NCI-H128 (cell line): ENCODE results near the gene TAS1R3.

Experiments
- DNase-seq: peaks from one replicate; lab custom pipeline; 2025; ENCODE audit not compliant: unreplicated experiment; lab: John Stamatoyannopoulos, UW

TAS1R3 gene

DNA sequence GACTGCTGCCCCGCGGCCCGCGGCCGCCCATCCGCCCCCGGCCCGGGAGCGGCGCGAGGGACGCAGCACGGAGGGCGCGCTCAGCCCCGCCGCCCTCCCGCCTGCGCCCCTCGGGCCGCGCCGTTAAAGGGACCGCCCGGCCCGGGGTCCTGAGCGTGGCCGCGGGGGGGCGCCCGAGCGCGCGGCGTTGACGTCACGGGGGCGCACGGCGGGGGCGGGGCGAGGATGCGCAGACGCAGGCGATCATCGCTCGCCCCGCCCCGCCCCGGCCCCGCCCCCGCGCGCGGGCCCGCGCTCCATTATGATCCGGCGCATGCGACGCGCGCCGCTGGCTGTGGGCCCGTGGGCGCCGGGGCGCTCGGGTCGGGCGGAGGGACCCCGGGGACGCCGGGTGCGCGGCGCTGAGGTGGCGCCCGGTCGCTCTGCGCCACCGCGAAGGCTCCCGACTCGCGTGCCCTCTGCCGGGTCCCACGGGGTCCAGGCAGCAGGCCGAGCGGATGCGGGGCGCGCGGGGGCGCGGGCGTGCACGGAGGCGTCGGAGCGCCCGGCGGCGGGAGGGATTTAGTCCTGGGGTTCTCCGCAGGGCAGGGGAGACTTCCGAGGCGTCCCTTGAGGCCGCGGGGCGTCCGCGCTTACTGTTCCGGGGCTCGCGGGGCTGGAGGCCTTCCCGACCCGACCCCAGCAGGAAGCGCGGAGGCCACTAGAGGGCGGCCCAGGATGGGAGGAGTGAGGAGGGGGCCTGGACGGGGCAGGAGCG is 18.4 kb downstream of the TAS1R3 start, which contains the start of gene DVL1:
Gene DVL1, minus strand, starts transcription at position 163 of the 757 bp plus-strand sequence. CDS start 353 bp downstream, outside the sequence.
- DNase-seq: peak; percentile 45

DNA sequence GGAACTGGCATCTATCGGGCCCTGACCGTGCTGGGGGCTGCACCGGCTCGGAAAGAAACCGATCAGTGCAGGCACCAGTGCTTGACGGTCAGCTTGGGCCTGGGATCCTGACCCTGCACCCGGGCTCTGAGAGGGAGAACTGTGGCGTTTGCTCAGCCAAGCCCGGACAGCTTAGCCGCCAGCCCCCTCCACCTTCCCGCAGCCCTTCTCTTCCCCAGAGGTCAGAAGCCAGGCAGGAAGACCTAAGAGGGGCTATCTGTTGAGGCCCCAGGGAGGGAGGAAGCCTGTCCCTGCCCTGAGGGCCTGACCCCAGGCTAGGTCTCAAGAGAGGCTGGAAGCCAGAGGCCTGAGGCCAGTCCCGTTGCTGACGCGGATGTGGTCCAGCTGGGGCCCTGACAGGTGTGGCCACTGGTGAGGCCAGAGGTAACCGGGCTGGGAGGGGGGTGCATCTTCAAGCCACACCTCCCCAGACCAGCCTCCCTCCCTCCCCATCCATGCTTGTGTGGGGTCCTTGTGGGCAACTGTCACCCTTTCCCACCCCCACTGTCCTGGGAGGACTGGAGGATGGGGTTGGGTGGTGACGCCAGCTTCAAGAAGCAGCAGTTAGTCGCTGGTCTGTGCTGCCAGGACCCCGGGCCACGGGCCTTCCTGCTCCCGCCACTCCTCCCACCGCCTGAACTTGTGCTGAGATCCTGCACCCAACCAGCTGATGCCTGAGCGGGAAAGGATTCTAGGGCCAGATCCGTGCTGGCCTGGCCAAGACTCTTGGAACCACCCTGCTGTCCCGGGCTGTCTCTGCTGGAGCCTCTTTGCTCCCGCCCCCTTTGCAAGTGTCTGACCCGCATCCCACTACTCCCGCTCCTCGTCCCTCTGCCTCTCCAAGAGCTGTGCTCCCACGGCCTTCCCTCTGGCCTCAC is 20.7 kb downstream of the TAS1R3 start:
- no peak for DNase-seq

DNA sequence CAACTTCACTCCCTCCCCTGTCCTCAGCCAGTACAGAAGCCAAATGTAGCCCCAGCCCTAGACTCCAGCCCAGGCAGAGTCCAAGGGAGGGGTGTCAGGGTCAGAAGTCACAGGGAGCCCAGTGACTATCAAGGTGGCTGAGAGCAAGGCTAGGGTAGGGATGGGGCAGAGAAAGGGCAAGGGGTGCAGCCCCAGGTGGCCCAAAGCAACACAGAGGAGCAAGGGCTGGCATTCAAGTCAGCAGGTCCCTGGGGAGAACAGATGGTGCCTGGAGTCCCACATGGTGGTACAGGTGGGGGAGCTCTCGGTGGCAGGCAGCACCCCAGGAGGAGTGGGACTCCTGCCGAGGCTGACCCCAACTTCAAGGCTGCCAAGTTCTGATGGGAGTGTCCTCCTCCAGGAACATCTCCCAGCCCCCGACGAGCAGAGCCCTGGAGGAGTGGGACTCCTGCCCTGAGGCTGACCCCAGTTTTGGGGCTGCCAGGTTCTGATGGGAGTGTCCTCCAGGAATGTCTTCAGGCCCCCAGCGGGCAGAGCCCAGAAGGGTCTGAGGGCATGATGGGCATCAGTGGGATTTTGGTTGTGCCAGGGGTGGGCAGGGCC is 21.8 kb downstream of the TAS1R3 start:
- DNase-seq: no peak

DNA sequence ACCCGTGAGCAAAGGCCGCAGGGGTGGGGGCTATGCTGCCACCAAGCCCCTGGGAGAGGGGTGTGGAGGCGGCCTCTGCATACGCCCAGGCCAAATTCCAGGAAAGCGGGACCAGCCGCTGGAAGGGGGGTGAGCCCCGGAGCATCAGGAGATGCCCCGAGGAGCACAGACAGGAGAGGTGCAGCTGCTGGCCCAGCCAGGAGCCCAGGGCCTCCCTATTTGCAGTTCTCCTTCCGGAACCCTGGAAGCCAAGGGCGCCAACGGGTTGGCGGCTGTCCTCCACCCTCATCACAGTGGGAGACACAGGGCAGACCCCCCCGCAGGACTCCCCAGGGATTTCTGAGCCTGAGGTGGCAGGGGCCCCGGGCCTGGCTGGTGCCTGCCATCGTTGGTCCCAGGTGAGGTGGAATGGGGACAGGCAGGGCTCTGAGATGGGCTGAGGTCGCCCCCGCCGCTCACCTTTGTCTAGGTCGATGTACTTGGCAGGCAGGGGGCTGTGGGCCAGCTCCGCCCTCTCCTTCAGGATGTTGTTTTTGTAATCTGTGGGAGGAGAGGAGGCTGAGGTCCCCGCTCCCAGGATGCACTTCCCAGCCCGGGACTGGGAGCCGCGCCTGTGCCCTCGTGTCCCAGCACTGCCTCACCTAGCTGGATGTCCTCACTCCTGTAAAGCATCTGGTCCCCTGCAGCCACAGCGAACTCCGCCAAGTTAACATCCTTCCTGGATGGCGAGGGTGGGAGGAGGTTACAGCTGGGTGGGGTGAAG is 22.5 kb downstream of the TAS1R3 start:
- no peak for DNase-seq

DNA sequence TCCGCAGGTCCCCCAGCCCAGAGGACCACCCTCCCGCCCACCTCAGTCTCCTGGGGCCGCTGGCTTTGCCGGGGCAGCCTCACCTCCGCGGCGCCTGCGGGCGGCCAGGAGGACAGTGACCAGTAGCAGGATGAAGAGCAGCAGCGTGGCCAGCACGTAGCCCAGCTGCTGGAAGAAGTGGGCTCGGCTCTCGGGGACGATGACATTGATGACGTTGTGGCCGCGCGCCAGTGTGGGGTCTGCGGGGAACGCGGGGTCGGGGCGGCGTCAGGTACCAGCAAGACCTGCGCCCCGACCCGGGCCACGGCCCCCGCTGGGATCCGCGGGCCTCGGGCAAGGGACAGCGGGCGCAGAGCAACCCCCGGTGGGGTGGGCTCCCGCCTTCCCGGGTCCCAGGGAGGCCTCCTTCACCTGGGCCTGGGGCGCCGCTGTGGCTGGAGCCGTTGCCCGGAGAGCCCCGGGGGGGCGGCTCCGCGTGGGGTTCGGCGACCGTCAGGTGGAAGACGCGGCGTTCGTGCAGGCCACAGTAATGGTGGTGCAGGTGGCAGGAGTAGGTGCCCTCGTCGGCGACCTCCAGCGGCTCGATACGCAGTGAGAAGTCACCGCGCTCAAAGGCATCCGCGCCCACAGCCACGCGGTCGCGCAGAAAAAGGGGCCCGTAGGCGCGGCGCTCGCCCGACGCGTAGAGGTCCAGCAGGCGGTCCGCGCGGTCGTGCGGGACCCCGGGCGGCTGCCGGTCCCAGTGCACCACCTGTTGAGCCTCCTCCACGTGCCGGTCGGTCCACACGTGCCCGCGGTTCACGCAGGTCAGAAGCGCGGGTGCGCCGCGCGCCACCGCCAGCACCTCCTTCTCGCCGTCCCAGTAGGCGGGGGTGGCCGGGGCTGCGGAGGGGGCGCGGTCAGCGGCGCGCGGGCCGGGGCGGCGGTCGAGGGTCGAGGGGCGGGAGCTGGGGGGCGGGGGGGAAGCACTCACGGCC is 23.5 kb downstream of the TAS1R3 start:
- DNase-seq: no peak

DNA sequence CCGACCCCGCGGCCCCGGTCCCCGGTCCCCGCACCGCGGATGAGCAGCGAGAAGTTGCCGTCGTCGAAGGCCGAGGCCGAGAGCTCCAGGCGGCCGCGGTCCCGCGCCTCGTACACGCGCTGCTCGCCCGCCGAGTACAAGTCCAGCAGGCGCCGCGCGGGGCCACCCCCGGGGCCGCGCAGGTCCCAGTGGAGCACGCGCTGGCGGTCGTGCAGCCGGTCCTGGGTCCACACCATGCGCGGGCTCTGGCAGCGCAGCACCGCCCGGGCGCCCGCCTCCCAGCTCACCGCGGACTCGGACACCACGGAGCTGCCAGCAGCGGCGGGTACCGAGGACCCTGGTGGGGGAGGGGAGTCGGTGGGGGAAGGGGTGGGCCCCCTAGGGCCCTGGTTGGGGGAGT is 24.3 kb downstream of the TAS1R3 start:
- DNase-seq: no peak

DNA sequence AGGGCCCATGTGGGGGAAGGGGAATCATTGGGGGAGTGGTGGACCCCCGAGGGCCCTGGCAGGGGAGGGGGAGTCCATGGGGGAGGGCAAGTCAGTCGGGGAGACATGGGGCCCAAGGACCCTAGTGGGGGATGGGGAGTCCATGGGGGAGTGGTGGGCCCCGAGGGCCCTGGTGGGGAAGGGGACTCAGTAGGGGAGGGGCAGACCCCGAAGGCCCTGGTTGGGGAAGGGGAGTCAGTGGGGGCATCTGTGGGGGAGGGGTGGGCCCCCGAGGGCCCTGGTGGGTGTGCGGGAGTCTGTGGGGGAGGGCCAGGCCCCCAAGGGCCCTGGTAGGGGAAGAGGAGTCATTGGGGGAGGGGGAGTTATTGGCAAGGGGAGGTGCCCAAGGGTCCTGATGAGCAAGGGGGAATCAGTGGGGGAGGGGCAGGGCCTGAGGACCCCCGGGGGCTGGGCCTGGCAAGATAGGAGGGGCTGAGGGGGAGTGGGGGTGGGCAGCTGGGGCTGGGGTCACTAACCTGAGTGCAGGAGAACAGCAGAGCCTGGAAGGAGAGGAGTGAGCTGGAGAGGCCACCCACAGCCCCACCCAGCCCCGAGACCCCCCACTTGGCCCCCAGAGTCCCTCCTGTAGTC is 25.2 kb downstream of the TAS1R3 start:
- no peak for DNase-seq

DNA sequence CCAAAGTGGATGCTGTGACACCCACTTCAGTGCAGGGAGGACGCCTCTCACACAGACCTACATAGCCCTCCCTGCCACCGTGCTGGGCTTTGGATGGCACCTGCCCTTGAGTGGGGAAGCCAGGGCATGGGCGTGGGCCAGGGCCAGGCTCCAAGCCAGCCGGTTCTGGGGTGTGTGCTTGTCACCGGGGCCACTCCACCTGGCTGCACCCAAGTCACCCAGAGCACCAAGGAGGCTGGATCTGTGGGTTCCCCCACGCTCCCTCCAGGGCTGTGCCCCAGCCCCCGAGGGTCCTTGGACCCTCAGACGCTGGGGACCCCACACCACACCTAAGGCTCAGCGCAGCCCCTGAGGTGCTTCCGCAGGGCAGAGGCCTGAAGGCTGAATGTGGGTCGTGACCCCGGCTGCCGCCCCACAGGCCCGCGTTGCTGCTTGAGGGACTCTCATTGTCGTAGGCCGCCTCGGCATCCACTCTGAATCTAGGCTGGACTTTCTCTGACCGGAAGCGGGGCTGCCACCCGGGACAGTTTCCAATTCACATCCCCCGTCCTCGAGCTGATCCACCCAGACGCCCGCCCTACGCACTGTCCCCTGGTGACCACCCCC is 25.8 kb downstream of the TAS1R3 start:
- DNase-seq: no peak

DNA sequence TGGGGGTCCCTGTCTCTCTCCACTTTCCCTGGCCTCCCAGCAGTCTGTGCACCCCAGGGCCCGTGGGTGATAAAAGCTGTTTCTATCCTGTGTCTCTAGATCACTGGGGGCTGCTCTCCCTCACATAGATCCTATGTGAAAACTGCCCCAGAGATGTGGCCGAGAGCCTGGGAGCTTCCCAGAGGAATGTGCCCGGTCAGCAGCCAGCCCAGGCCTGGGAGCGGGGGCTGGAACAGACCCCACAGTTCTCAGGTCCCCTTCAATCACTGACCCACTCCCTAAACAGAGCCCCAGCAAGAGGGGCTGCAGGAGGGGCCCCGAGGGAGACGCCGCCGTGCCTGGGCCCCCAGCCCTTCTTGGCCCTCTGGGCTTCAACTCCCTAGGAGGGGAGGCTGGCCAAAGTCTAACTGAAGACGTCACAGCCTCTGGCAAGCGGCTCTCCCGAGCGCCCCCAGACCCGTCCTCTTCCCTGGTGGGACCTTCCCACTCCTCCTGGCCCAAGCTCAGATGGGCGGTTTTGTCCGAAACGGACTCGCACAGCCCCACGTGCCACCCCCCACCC is 26.9 kb downstream of the TAS1R3 start:
- no peak for DNase-seq

DNA sequence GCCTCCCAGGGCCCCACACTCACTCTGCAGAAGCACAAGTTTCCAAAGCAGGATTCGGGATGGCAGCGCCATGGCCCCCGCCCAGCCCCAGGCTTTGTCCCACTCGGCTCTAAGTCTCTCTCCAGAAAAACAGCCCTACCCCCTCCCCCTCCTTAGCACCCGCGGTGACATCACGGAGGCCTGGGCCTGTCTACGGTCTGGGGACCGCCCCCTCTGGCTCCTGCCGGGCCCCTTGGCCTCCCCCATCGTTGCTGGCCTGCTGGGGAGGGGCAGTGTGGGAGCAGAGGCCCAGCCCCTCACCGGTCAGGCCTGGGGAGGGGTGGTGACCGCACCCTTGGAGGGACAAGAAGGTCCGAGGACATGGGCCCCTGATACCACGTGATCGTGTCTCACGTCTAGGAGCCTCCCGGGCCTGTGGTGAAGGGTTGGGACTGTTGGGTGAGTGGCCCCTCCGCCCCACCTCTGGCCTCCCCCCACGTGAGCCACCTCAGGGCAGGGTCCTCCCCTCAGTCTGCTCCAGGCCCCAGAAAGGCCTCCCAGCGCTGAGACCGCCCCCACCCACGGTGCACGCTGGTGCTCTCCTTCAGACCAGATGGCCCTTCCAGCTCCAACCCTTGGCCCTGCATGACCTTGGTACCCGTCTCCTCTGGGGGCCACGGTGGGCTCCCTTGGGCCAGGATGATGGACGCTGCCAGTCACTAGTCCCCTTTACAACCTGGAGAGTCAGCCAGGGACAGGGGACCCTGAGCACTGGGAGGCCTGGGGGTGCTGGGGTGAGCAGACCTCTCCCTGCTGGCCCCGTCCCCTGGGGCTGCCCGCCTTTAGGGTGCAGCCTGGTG is 27.6 kb downstream of the TAS1R3 start, which contains the start of gene MXRA8:
Gene MXRA8, minus strand, starts transcription at position 123 of the 839 bp plus-strand sequence. Its CDS starts 51 bp downstream, at position 72.
- no peak for DNase-seq

DNA sequence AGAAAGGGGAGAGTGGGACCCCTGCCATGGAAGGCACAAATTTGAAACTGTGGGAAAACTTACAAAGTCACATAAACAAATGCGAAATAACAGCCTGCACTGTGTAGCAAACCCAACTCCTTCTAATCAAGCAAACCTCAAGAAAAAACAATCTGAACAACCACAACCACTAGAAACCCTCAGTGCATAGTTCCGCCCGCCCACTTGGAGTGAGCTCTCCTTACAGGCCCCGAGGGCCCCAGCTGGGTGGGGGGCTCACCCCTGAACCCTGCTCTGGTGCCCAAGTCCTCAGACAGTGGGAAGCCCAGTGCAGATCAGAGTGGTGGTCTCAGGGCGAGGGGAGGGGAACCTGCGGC is 28.2 kb downstream of the TAS1R3 start:
- DNase-seq: no peak

DNA sequence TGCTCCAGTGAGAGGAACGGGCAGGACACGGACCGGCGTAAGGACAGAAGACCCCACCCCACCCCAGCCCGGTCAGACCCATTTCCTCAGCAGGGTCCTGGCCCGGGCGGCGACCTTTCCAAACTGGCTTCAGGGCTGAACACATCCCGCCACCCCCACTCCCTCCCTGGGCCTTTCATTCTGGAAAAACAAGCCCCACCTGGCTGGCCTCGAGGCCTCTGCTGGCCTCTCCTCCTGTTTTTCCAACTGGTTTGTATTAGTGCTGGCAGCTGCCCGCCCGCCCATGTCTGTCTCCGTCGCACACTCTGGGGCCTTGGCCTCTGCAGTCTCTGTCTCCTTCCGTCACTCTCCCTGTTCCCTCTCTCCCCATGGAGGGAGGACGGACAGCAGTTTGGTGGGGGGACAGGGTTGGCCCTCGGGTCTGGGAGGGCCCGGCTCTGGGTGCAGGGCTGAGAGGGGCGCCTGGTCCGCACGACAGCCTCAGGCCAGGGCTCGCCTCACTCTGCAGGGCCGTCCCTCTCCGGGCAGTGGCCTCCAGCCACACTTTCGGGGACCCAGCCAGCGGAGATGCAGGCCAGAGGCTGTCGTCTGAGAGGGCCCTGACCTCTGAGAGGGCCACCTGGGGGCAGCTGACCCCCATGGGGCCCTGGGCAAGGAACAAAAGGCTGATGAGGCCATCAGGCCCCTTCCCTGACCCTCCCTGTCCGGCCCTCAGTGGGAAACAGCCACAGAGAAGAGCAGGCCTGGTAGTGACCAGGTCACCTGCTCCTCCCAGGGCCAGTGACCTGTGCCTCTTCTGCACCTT is 28.8 kb downstream of the TAS1R3 start:
- no peak for DNase-seq

DNA sequence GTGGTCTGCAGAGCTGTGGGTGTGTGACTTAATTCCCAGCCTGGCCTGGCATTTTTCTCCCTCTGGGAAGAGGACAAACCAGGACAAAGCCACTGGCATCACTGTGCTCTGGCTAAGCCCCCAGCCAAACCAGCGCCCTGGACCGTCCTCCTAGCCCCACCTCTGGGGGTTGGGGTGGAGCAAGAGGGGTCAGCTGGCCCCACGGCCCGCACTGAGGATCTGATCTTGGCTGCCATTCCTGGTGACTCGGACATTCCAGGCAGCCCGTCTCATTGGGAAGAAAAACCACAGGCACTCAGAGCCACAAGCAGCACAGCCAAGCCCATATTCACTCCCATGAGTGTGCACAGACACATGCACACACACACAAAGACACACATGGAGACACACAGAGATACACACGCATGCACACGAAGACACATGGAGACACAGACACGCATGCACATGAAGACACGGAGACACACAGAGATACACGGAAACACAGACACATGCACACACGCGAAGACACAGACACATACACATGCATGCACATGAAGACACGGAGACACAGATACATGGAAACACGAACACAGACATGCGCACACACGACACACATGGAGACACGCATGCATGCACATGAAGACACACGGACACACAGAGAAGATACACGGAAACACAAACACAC is 29.6 kb downstream of the TAS1R3 start:
- no peak for DNase-seq

DNA sequence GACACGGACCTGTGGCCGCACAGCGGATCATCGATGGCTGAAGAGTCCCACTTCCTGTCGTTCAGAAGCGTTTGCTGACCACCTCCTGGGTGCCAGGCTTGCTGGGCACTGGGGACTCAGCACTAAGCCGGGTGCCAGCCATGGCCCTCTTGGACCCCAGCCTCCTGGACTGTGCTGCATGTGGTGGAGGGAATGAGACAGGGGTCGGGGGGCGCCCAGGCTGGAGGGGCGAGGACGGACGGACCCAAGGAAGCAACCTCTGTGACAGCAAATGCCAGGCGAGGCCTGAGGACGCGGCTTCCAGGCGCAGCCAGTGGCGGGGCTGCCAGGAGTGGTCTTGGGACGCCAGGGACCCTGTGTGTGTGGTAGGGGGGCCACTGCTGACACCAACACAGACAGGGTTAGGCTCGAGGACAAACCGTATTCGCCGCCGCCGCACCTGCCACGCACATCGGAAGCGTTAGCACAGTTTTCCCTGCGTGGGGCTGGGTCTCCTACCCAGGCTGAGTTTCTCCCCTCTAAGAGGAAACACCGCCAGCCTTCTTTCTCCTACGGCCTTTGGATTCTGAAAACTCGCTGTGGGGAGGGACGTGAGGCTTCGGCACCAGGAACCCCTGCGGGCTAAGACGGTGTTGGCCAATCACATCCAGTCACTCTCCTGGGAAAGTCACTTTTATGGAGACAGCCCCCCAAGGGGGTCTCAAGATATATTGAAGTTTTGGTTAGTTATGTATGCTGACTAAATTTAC is 30.3 kb downstream of the TAS1R3 start:
- DNase-seq: no peak

DNA sequence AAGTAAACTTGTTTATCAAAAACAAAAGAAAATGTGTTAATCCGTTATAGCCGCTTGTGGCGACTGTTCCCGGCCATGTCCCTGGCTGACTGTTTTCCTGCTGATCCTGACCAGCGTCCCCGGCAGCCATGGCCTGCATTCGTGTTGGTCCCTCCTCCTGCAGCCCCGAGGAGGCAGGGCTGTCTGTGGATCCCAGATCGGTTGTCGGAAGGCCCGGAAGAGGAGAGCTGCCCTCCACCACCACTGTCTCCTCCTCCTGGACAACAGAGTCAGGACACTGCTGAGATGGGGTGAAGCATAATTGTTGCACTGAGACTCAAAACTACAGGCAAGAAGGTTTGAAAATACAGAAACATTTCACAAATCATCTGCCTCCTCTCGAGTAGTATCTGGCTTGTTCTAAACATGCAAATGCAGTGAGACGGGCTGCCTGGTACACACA is 30.9 kb downstream of the TAS1R3 start:
- no peak for DNase-seq
